EL (cell line): Measurements from ENCODE around the gene LARGE1.

Source experiments
- DNase-seq: peaks from one replicate; pipeline ENCODE4 v3.0.0-alpha.2; 2016

Gene LARGE1

DNA sequence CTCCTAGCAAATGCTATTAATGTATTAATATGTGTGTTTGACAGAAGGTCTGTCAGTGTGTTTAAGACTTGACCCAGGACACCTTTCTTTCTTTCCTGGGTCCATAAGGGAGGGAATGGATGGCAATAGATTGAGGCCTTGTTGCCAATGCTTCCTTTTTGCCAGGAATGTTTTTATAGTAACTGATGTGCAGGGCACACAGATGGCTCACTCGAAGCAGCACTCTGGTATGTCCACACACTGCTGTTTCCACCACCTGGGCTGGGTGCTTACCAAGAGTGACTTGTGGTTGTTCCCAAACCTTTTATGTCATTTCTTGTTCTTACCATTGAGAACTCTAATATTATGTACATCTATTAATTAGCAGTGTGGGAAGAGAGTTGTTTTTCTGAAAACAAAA, 465.2 kb downstream of the LARGE1 start:
- DNase-seq: no peak

DNA sequence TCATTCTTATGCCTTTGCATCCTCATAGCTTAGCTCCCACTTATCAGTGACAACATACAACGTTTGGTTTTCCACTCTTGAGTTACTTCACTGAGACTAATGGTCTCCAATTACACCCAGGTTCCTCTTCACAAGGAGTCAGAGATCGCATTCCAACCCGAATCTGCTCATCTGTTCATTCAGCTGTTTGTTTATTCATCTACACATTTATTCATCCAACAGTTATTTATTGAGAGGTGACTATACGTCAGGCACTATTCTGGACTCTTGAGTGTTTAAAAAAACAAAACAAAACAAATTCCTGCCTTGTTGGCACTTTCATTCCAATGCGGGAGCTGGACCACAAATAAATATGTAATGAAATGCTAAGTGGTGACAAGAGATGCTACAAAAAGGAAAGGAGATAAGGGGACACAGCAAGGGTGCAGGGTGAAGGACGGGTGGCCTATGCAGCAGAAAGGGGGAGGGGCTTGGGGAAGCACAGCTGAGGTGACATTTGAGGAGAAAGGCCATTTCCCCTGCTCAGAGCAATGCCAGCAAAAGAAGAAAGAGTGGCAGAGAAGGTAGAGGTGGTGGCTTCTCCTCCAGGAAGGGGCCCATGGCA, 468.3 kb downstream of the LARGE1 start:
- DNase-seq: no peak

DNA sequence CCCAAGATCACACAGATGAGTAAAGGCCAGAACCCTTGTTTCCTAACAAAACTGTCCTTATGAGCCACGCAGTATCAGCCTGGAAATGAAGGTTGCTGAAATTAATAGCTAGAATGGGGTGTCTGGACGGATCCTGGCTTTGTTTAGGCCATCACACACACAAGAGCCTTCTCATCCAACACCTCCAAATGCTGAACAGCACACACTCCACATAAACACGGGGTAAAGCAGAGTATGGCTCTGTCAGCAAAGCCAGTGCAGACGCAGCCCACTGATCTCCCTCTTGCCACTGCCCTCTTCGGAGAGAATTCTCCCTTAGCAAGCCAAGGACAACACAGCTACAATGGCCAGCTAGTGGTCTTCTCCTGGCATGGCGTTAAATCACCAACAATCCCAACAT, 469.5 kb downstream of the LARGE1 start:
- DNase-seq: no peak

DNA sequence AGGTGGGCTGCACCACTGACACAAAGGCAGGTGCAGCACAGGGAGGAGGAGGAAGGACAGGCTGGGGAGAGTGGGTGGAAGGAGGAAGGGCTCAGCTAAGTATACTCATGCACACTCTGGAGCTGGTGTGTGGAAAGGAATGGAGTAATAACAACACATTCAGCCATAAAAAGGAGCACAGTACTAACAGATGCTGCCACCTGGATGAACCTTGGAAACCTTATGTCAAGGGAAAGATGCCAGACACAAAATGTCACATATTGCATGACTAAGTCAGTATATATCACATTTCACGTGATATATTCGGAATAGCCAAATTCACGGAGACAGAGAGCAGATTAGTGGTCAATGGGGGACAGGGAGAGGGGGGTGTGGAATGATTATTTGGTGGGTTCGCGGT, 472.5 kb downstream of the LARGE1 start:
- DNase-seq: no peak

DNA sequence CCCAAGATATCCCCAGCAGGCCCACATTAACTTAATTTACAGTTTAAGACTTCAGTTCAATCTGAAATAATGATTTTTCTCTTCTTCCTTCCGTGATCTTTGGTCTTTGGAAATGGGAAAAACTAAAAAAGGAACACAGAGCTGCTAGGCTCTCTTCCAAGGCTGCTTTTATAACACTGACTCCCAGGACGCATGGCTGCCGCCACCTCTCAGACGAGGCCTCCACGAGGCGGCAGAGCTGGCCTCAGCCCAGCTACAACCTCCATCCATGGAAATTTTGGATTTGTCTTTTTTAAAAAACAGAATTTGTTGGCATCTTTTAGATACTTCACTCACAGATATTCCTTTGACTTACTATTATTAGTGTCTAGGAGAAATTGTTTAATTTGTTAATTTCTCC, 476.6 kb downstream of the LARGE1 start:
- no peak for DNase-seq

DNA sequence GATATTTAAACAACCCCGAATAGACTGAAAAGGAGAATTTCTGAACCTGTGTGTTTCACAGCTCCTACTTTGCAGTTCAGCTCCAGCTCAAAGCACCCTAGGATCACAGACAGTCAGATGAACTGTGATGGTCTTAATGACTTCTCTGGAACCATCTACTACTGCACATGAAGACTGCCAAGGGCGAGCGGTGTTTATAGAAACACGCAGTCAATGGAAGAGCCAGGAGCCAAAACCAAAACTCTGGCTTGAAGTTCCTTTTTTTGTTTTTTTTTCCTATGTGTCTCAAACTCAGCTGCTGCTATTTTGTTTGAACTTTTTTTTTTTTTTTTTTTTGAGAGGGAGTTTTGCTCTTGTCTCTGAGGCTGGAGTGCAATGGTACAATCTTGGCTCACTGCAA, 479.5 kb downstream of the LARGE1 start:
- no peak for DNase-seq

DNA sequence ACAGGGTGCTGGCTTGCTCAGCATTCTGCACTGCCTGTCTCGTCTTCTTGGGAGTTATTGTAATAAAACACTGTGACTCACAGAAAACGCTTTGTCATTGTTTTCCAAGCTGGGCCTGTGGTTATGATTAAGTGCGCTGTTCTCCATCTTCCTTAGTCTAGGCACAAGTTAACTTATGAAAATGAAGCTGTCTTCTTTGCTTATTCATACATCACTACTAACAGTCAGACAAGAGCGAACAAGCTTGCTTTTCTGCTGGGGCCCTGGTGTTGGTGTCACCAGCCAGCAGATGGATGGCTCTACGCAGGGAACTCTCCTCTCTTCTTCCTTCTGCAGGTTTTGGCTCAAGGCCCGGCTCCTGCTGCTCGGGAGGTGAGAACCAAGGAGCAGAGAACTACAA, 482.0 kb downstream of the LARGE1 start:
- peak; percentile 41 for DNase-seq

DNA sequence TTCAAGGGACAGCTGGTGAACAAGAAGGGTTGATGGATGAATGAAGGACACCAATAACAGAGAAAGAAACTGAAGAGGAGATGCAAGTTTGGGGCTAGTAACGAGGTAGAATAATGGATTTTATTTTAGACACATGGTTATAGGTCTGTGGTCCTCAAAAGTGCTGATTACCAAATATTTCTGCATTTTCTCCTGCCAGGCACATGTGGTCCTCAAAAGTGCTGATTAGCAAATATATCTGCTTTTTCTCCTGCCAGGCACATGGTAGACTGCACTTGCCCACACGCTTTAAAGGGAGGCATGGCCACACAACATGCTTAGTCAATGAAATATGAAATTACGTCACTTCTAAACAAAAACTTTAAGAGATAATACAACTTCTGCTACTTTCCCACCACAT, 489.0 kb downstream of the LARGE1 start:
- DNase-seq: no peak

DNA sequence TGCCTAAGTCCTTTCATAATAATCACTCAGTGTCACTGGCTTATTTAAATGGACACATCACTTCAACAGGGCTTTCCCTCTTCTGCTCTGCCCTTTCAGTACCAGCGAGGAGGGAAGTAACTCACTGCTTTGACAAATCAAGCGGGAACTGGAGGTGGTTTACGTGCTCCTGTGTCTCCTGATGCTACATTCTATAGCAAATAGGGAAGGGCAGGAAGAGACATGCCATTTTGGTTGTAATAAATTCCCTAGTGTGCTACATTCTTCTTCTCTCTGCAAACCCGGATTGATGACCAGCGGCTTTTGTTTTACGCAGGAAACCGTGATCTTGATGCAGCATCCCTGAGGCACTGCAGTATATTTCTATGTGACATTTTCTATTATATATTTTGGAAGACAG, 491.0 kb downstream of the LARGE1 start:
- DNase-seq: no peak

DNA sequence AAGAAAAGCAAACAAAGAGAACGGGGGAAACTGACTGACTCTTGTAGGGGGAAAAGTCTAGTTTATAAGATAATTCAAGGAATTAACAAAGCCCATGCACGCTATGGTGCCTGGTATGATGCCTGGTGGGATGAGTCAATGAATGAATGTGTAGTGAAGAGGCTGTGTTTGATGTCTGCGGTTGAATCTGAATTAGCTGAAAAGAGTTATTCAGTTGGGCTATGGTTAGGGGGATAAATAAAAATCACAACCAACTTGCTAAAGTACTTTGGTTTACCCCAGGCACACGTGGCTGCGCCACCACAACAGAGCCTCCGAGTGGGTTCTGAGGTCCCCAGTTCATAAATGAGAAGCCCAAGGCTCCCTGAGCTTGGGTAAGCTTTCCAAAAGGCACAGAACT, 492.8 kb downstream of the LARGE1 start:
- DNase-seq: no peak

DNA sequence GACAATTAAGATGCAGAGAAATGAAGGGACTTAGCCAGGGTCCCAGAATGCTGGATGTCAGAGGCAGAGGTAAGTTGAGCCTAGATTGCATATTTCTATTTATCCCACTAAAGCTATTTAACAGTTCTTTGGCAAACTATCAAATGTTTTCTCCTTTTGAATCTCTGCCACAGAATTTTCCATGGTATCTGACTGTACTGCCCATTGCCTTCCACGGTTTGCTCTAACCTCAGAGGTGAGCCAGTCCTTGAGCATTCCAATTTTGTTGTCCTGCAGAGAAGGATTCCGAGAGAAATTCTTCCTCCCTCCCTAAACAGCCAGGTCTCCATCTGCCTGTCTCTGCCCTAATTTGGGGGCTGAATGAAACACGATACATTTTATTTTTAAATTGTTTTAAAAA, 493.8 kb downstream of the LARGE1 start:
- no peak for DNase-seq

DNA sequence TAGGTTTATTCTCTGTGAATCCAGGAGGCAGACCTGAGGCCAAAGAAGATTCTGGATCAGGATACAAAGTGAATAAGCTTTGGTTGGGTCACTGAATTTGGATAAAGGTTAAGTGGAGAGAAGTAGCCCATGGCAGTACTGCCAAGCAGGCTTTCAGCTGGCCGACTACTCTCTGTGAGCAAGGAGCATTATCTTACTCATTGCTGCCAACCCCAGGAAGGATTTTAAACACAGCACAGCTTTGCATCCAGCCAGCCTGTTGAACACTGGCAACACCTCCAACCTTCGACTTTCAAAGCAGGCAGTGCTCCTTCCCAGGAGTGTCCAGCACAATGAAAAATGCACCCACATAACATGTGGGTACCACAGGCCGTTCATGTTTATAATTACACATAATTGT, 498.4 kb downstream of the LARGE1 start:
- no peak for DNase-seq

DNA sequence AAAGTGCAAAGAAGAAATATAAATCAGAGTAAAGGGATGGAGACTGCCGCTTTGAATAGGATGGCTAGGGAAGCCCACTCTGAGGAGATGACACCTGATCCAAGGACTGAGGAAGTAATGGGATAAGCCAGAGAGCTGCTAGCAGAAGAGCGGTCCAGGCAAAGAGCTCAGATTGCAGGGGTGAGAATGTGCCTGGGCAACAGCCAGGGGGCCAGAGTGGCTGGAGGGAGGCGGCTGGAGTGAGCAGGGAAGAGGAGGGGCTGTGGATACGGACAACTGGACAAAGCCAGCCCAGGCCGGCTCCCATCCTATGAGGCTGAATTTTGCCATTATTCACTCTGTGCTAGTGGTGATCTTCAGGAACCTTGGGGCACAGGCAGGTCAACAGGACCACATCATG, 501.8 kb downstream of the LARGE1 start:
- no peak for DNase-seq

DNA sequence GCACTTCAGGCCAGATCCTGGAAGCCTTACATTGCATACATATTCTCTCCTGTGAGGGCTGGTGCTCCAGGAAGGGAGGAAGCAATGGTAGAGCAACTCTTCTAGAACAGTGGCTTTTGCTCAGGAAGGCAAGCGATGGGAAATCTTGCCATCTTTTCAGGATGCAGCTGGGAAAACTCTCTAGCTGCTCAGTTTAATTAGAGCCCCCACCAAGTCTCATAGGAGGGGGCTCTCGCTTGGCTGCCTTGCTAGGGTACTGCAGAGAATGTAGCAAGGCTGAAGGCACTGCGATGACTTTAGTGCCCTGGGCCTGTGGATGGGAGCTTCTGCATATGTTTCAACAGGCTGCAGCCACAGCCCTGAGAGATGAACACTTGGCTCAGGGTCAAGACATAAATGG, 504.9 kb downstream of the LARGE1 start:
- no peak for DNase-seq

DNA sequence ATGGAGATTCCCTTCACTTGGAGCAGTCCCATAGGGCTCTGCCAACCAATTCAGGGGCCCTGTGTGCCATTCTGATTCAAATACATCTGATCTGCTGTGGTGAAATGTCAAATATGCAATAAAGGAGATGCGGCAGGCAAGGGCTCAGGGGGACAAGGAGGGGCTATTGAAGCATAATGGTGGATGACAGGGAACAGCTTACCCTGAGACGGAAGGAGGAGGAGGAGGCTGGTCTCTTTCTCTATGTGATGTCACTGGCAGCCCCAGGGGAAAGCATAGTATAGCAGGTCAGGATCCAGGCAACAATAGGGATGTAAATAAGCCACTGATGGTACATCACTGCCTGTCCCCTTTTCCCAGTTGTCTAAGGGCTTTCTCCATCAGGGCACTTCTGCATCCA, 511.2 kb downstream of the LARGE1 start:
- DNase-seq: no peak

DNA sequence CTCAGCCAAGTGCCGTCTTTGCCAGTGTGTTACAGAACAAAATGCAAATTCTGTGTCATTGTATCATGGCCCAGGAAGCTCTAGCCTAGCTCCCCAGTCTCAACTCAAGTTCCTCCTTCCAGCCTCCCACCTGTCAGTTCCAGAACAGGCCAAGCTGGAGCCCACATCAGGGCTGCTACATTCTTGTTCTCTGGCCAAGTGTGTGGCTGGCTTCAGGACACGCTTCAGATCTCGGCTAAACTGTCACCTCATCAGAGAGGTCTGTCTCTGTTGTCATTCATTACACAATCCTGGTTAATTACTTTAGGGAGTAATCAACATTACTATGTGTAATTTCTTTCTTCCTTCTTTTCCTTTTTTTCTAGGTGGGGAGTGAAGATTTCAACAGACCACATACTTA, 515.1 kb downstream of the LARGE1 start:
- no peak for DNase-seq

DNA sequence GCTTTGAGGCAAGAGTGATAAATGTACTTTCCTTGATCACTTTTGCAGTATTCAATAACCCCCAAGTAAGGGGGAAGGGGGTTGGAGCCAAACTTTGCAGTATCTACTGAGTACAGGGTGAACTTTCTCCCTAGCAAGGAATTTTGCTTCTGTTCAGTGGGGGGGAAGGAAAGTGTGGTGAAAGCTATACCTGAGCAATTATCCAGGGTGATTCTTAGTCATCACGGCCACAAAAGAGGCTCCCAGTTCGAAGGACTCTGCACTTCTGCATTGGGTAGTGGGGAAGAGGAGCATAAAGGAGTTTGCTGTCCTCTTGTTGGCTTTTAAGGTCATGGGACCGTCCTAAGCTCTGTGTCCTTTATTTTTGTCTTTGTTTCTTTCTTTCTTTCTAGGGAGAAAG, 515.6 kb downstream of the LARGE1 start:
- DNase-seq: no peak

DNA sequence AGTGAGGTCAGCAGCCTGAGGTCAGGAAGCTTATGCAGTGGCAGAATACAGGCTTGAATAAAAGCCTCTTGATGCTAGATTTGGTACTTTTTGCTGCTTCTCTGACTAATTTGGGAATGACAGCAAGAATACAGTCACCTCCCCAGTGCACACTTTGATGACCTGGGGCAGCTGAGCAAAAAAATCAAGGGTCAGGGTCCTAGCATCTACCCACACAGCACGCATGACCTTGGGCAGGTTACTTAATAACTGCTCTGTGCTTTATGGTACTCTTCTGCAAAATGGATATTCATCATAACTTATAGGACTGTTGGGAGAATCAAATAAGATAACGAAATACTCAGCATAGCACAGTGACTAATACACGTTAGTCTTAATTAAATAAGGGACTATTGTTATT, 518.0 kb downstream of the LARGE1 start:
- no peak for DNase-seq

DNA sequence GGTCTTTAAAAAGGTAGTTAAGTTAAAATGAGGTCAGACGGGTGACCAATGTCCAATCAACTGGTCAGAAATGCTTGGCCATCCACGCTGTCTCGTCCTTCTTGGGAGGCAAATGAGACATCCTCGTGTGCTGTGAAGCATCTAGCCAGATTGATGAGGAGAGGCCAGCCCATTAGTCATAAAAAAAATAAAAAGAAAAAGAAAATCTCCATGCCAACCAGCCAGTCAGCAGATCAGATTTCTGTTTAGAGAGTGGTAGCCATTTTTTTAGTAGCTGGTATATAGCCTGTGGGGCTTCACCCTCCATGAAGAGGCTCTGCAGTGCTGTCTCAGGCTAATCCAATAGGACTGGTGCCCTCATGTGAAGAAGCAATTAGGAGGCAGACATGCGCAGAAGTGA, 519.0 kb downstream of the LARGE1 start:
- DNase-seq: no peak

DNA sequence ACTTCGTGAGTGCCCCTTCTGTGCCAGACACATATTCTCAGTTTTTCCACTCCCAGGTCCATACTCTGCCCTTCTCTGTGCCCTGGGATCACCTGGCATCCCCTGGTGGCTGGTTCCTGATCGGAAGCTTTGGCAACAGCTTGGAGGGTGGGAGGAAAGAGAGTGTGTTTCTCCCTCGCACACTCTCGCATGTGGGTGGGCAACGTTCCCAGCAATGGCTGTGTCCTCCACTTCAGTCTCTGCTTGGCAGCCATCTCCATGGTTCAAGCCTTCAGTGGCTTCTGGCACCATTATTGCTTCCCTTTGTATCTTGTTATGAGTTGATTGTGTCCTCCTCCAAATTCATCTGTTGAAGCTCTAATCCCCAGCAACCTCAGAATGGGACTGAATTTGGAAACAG, 519.4 kb downstream of the LARGE1 start:
- no peak for DNase-seq

DNA sequence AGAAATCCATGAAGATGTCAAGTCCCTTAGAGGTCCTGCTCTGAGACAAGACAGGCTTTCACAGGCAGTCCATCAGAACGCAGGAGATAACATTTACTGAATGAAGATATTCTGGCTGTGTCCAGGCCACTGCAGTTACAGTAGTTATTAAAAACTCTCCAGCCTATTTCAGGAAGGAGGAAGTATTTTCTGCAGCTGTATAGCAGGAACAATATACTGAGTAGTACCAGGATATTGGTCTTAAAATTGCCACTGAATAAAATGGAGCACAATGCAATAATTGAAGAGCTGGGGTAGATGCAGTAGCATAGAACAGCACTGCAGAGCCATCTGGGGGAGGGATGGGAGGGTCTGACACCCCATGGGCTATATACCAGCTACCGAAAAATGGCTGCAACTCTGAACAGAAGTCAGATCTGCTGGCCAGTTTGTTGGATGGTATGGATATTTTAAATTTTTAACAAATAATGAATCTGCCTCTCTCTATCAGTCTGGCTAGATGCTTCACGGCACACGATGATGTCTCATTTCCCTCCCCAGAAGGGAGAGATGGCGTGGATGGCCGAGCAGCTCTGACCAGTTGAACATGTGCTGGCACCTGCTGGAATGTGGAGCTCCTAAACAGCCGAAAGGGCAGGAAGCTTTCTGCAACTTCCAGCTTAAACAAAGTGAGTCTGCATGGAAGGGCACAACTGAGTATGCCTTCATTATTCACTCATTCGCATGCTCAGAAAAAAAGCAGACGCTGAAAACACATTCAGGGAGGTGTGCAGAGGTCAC, 520.0 kb downstream of the LARGE1 start:
- DNase-seq: no peak

DNA sequence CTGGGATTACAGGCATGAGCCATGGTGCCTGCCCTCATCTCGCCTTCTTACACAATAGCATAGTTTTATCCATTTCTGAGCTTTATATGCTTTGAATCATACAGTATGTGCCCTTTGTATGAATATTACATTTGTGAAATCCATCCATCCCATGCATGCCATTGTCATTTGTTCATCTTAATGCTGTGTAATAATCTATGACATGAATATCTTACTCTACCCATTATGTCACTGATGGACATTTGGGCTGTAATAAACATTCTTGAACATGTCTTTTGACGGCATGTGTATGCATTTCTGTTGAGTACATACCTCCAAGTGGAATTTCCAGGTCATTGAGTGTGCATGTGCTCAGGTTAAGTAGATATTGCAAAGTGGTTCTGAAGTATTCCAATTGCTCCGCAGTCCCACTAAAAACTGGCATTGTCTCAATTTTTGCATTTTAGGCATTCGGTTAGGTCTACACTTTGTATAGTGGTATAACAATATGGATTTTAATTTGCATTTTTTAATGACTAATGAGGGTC, 522.8 kb downstream of the LARGE1 start:
- no peak for DNase-seq

DNA sequence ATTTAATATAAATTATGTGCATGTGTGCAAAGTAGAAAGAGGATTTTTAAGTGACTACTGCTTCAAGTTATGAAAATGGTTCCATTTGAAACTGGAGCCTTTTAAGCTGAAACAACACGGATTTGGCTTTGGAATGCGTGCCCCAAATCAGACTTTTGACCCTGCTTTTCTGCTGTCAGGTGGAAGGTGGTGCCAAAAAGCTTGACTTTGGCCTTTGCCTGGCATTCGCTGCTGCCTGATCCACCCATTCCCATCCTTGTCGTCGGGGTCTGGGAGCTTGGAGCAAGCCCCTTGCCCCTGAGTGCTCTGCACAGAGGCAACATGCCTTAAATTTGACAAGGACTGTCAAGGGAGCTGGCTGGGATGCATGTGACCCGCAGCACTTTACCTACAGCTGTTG, 526.8 kb downstream of the LARGE1 start:
- no peak for DNase-seq

DNA sequence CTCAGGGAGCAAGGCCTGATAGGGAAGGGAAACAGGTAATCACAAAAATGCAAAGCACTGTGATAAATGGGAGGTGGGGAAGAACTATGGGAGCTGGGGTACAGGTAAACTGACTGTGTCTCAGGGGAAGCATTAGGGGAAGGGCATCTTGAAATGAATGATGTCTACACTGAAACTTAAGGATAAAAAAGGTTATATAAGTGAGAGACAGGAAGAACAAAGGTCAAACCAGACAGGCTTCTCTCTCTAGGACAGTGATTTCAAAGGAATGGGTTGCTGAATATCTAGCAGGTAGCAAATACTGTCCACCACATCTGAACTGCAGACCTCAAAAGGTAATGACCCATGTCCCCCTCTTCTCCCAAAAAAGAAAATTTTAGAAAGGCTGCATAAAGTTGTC, 529.0 kb downstream of the LARGE1 start:
- no peak for DNase-seq

DNA sequence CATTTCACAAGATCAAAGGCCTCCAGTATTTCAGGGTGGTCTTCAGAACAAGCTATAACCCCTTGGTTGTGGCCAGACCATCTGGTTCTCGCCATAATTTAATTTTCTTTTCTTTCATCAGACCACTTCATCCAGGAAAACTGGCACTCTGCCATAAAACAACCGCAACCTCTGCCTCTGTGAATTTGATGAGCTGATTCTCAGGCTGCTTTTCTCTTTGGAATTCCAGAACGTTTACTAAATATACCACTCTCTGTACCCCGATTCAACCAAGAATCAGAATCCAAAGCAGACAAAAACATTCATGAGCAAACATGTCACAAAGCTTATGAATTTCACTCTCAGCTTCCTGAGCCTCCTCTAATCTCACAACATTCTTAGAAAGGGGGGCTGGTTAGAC, 530.3 kb downstream of the LARGE1 start:
- DNase-seq: no peak
